Gastroesophageal sphincter (tissue), 4 donors: Measurements from ENCODE around the gene BAZ1A. TPM values are rescaled to one million over a fixed set of nuclear protein-coding genes. Genes with fewer than 3 reads are reported as not detected.

Source experiments
- ATAC-seq: fragments of 150-250 bp; one replicate; pipeline ENCODE4 v1.9.1; 2016; ENCODE audit warnings: mild to moderate bottlenecking, moderate library complexity
- H3K27ac ChIP-seq, 4 donors: fragments of 200-600 bp; sonication (generic) in 3 of 4; 1 replicate in 3 of 4; 2 replicates in 1 of 4; pipeline ENCODE4 v1.5.1; 2016 to 2019
- H3K27me3 ChIP-seq: fragments of 200-600 bp; sonication (generic); one replicate; pipeline ENCODE4 v1.5.1; 2019
- H3K36me3 ChIP-seq, 2 donors: fragments of 200-600 bp; sonication (generic); one replicate each; pipeline ENCODE4 v1.5.1; 2019; ENCODE audit warnings: control low read depth in 1 of 2
- H3K4me1 ChIP-seq, 3 donors: fragments of 200-600 bp; sonication (generic); 1 replicate in 2 of 3; 2 replicates in 1 of 3; pipeline ENCODE4 v1.5.1; 2016 to 2019; ENCODE audit warnings: control low read depth in 2 of 3
- H3K4me3 ChIP-seq, 2 donors: fragments of 200-600 bp; sonication (generic); one replicate each; pipeline ENCODE4 v1.5.1; 2019; ENCODE audit warnings: mild to moderate bottlenecking in 1 of 2, moderate library complexity in 1 of 2
- H3K9me3 ChIP-seq, 3 donors: fragments of 200-600 bp; sonication (generic); one replicate each; pipeline ENCODE4 v1.5.1; 2017 to 2019; ENCODE audit warnings: control low read depth in 2 of 3
- EP300 ChIP-seq: sonication (generic); formaldehyde crosslinking; IDR thresholded peaks from one replicate; pipeline ENCODE4 v1.6.1; 2017; ENCODE audit warnings: antibody characterized with exemption, mild to moderate bottlenecking
- POLR2A ChIP-seq, 2 donors: fragments of 450-650 bp; IDR thresholded peaks; one replicate each; pipeline ENCODE4 v1.6.1; 2017; ENCODE audit warnings: antibody characterized with exemption in 2 of 2, mild to moderate bottlenecking in 2 of 2, moderate library complexity in 1 of 2
- POLR2AphosphoS5 ChIP-seq: sonication (generic); formaldehyde crosslinking; IDR thresholded peaks from one replicate; pipeline ENCODE4 v1.6.1; 2017; ENCODE audit warnings: antibody characterized with exemption
- WGBS, 2 donors: methylation state at CpG; one replicate each; pipeline ENCODE4 v1.1.5; 2018; ENCODE audit warnings: low coverage in 1 of 2; 5-methylcytosine and 5-hydroxymethylcytosine counted together
- total RNA-seq, 4 donors: library from RNA; depleted of rRNA; stranded (reverse); fragments of >200 nt; gene quantifications; one replicate each; pipeline ENCODE4 v1.1.0, GENCODE V29; 2016
- TF ChIP-seq, protein P1 (sequence below), 4 experiments: fragments of 200-600 bp in 2 of 4; fragments of 450-650 bp in 2 of 4; sonication (generic) in 1 of 4; IDR thresholded peaks; one replicate each; pipeline ENCODE4 v1.5.1; 2017 to 2019; ENCODE audit warnings: antibody characterized with exemption in 4 of 4, mild to moderate bottlenecking in 2 of 4, moderate library complexity in 2 of 4

BAZ1A gene
- total RNA-seq, 4 donors from 2014 or later, result 17.0 to 36.9 (median 21.6) TPM

DNA sequence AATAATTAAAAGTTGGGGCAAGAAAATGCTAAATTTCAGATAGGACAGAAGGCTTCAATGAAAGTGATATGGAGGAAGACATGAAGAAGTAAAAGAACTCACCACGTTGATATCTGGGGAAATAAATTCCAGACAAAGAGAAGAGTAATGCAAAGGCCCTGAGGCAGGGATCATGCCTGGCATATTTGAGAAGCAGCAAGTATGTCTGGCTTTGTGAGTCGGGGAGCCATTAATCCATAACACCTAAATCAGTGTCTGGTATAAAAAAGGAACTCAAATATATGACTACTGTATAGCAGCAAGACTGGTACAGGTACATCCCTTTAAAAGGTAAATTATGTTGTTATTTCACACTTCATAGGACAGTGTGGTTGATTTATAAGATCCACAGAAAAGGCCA lies 16.4 kb downstream of the BAZ1A start:
- TF ChIP-seq EP300 (no peak), POLR2AphosphoS5 (no peak), POLR2A (IDR thresholded peaks at IDR 0.05) (no peak)
- TF ChIP-seq, protein P1, sequence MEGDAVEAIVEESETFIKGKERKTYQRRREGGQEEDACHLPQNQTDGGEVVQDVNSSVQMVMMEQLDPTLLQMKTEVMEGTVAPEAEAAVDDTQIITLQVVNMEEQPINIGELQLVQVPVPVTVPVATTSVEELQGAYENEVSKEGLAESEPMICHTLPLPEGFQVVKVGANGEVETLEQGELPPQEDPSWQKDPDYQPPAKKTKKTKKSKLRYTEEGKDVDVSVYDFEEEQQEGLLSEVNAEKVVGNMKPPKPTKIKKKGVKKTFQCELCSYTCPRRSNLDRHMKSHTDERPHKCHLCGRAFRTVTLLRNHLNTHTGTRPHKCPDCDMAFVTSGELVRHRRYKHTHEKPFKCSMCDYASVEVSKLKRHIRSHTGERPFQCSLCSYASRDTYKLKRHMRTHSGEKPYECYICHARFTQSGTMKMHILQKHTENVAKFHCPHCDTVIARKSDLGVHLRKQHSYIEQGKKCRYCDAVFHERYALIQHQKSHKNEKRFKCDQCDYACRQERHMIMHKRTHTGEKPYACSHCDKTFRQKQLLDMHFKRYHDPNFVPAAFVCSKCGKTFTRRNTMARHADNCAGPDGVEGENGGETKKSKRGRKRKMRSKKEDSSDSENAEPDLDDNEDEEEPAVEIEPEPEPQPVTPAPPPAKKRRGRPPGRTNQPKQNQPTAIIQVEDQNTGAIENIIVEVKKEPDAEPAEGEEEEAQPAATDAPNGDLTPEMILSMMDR (IDR thresholded peaks at IDR 0.05), result no peak
- Histone ChIP-seq H3K27me3 (no peaks in the 10 kb centered on the region), H3K4me1 (no peaks in the 10 kb centered on the region), H3K27ac (no peak overlapping the region), H3K36me3 (peaks cover 0 to 36% of the 10 kb centered on the region in 2 donors), H3K9me3 (no peaks in the 10 kb centered on the region), H3K4me3 (no peak overlapping the region)
- 86 to 100% methylated on average over 2 of the region's 2 CpGs for WGBS, 2 donors
- ATAC-seq, result no peak

DNA sequence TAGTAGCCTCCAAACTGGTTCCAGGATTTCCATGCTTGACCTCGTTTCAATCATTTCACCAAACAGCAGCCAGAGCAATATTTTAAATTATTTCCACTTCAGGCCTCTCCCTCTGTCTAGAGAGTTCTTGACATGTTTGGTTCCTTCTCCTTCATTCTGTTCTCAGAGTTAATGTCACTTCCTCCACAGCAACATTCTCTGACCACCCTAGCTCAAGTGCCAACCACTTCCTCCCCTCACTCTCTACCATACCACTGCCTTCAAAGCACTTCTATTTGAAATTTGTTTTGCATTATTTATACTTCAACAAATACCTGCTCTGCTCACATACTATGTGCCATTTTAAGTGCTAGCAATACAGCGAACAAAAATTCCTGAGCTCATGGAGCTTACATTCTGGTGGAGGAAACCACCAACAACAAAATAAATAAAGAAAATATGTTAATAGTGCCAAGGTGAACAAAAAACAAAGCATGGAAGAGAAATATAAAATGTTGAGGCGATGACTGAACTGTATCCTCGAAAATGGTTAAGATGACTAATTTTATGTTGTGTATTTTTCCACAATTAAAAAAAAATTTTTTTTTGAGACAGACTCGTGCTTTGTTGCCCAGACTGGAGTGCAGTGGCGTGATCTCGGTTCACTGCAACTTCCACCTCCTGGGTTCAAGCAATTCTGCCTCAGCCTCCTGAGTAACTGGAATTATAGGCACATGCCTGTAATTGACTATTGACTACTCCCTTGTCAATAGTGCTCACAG lies 17.3 kb downstream of the BAZ1A start:
- WGBS, 2 donors, result 90 to 91% methylated on average over 5 to 6 of the region's 7 CpGs

DNA sequence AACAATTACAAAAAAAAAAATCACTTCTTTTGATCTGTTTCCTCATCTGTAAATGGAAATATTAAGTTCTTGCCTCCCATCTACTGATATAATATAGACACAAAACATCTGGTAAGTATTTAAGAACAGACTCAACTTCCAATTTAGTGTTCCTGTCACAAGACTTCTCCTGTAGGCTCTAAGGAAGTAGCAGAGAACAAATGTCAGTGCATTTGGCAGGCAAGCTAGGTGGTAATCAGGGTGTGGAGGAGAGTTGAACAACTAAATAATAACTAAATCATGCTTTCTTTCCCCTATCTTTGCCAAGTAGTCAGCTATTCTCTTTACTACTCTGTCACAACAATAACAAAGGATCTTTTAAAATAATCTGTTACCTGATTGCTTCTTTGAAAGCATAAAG lies 22.1 kb downstream of the BAZ1A start:
- TF ChIP-seq, protein P1 (IDR thresholded peaks at IDR 0.05), result no peak
- no peak for TF ChIP-seq POLR2AphosphoS5
- TF ChIP-seq POLR2A (IDR thresholded peaks at IDR 0.05), result no peak
- TF ChIP-seq EP300, result no peak
- no peak for ATAC-seq
- no peak overlapping the region for H3K27ac ChIP-seq
- H3K4me1 ChIP-seq, result no peaks in the 10 kb centered on the region
- peaks cover 0 to 18% of the 10 kb centered on the region in 2 donors for H3K36me3 ChIP-seq
- H3K9me3 ChIP-seq, result no peaks in the 10 kb centered on the region
- no peak overlapping the region for H3K4me3 ChIP-seq
- H3K27me3 ChIP-seq, result no peaks in the 10 kb centered on the region

More for the DNA sequence above, 17.3 kb downstream of the BAZ1A start:
- H3K36me3 ChIP-seq, result peaks cover 0 to 43% of the 10 kb centered on the region in 2 donors
- ATAC-seq, result no peak
- no peak overlapping the region for H3K27ac ChIP-seq
- TF ChIP-seq POLR2A (IDR thresholded peaks at IDR 0.05), result no peak
- no peak for TF ChIP-seq EP300
- no peaks in the 10 kb centered on the region for H3K4me1 ChIP-seq
- no peak overlapping the region for H3K4me3 ChIP-seq
- H3K9me3 ChIP-seq, result no peaks in the 10 kb centered on the region
- H3K27me3 ChIP-seq, result no peaks in the 10 kb centered on the region

DNA sequence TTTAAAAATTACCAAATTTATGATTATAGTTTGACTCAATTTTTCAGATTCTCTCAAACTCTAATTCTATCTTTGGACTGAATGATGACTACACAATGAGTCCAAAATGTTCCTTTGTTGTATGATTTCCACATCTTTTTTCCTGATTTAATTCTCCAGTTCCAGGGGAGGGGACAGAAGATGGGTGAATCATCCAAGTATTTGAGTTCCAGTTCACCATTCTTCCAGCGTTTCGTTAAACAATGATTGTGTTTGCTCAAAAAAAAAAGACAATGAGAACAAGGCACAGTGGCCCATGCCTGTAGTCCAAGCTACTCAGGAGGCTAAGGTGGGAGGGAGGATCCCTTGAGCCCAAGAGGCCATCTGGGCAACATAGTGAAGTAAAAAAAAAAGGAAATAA lies 23.8 kb downstream of the BAZ1A start:
- Histone ChIP-seq H3K9me3 (no peaks in the 10 kb centered on the region), H3K27ac (no peak overlapping the region), H3K27me3 (no peaks in the 10 kb centered on the region), H3K36me3 (peaks cover 0 to 18% of the 10 kb centered on the region in 2 donors), H3K4me1 (no peaks in the 10 kb centered on the region), H3K4me3 (no peak overlapping the region)
- no peak for ATAC-seq
- 27 to 67% methylated on average over 2 of the region's 2 CpGs for WGBS, 2 donors
- TF ChIP-seq, protein P1 (IDR thresholded peaks at IDR 0.05), result no peak
- TF ChIP-seq EP300, result no peak
- no peak for TF ChIP-seq POLR2A (IDR thresholded peaks at IDR 0.05)
- TF ChIP-seq POLR2AphosphoS5, result no peak

- 100% methylated on average over 1 of the region's 1 CpG for WGBS, 2 donors
- Histone ChIP-seq H3K4me1 (peaks cover 10 to 18% (median 10%) of the 10 kb centered on the region in 3 donors), H3K9me3 (no peaks in the 10 kb centered on the region), H3K36me3 (peaks cover 0 to 10% of the 10 kb centered on the region in 2 donors), H3K4me3 (no peak overlapping the region), H3K27me3 (no peaks in the 10 kb centered on the region), H3K27ac (no peak overlapping the region)
- ATAC-seq, result no peak
- no peak for TF ChIP-seq POLR2A (IDR thresholded peaks at IDR 0.05)
- TF ChIP-seq, protein P1 (IDR thresholded peaks at IDR 0.05), result no peak
- no peak for TF ChIP-seq EP300
- no peak for TF ChIP-seq POLR2AphosphoS5
These were observed 29.3 kb downstream of the BAZ1A start for GRCh38 chr14:34845869-34846268.
